SU-DHL-6 (cell line): ENCODE measurements around the gene LEF1.
"Not testable (repeated sequence)": the region's sequence is repeated elsewhere in the genome, so short reads cannot be mapped to it uniquely, and the experiment has no call there.

ENCODE experiments used
- H2AFZ ChIP-seq: fragments of 200-600 bp; sonication (generic); 2 replicates; pipeline ENCODE4 v1.6.1; 2014; ENCODE audit warnings: low read depth, mild to moderate bottlenecking, moderate library complexity, mixed read lengths, antibody characterized with exemption, low read length; ENCODE audit not compliant: severe bottlenecking
- H3F3A ChIP-seq: fragments of 200-600 bp; shearing (Covaris generic); 2 replicates; pipeline ENCODE4 v1.6.0; 2016; ENCODE audit warnings: antibody characterized with exemption, mild to moderate bottlenecking; ENCODE audit not compliant: insufficient read depth
- H3K27ac ChIP-seq: fragments of 200-600 bp; sonication (generic); 2 replicates; pipeline ENCODE4 v1.5.1; 2016; ENCODE audit warnings: low read depth, mild to moderate bottlenecking, low read length, moderate library complexity, mixed read lengths
- H3K27me3 ChIP-seq: fragments of 200-600 bp; sonication (generic), shearing (Covaris generic); 2 replicates; pipeline ENCODE4 v1.6.0; 2014; ENCODE audit warnings: mild to moderate bottlenecking, low read length
- H3K36me3 ChIP-seq: fragments of 200-600 bp; sonication (generic); 2 replicates; pipeline ENCODE4 v1.6.1; 2014; ENCODE audit warnings: mild to moderate bottlenecking, low read length, mixed read lengths
- H3K4me2 ChIP-seq: fragments of 300-600, 200-600 bp; shearing (Covaris generic), sonication (generic); 2 replicates; pipeline ENCODE4 v1.6.0; 2014; ENCODE audit warnings: low read length, low read depth, mild to moderate bottlenecking; ENCODE audit not compliant: poor library complexity, severe bottlenecking
- H3K4me3 ChIP-seq: fragments of 200-600 bp; sonication (generic); 2 replicates; pipeline ENCODE4 v1.5.1; 2014; ENCODE audit warnings: antibody characterized with exemption, low read length, mild to moderate bottlenecking, mixed read lengths; ENCODE audit not compliant: insufficient read depth, poor library complexity, severe bottlenecking
- H3K79me2 ChIP-seq: fragments of 200-600 bp; sonication (generic); 2 replicates; pipeline ENCODE4 v1.6.1; 2014; ENCODE audit warnings: mild to moderate bottlenecking, low read length, moderate library complexity; ENCODE audit not compliant: insufficient read depth
- H3K9ac ChIP-seq: fragments of 200-600 bp; sonication (generic); 2 replicates; pipeline ENCODE4 v1.7.0; 2014; ENCODE audit warnings: mild to moderate bottlenecking, low read length
- H3K9me2 ChIP-seq: fragments of 200-600 bp; sonication (generic); replicated peaks from 2 replicates; pipeline ENCODE4 v1.6.1; 2014; ENCODE audit warnings: low read length; ENCODE audit not compliant: insufficient read depth
- H3K9me3 ChIP-seq: fragments of 200-600 bp; sonication (generic); 2 replicates; pipeline ENCODE4 v1.6.1; 2014; ENCODE audit warnings: low read length, mixed read lengths; ENCODE audit not compliant: insufficient read depth
- H4K20me1 ChIP-seq: fragments of 200-600 bp; sonication (generic); 2 replicates; pipeline ENCODE4 v1.6.1; 2014; ENCODE audit warnings: low read depth, mild to moderate bottlenecking, antibody characterized with exemption, low read length, moderate library complexity, mixed read lengths
- EZH2phosphoT487 ChIP-seq: fragments of 200-600 bp; sonication (generic), shearing (Covaris generic); conservative IDR thresholded peaks from 2 replicates; pipeline ENCODE4 v1.6.1; 2018; ENCODE audit warnings: mild to moderate bottlenecking, antibody characterized with exemption, low read length, moderate library complexity, mixed read lengths
- TF ChIP-seq, protein P1 (sequence below): fragments of 200-600 bp; sonication (generic); IDR thresholded peaks from one replicate; pipeline ENCODE4 v1.5.1; 2017; ENCODE audit warnings: antibody characterized with exemption, mild to moderate bottlenecking, low read length, moderate library complexity; ENCODE audit not compliant: insufficient read depth, poor library complexity, severe bottlenecking

The LEF1 gene

DNA sequence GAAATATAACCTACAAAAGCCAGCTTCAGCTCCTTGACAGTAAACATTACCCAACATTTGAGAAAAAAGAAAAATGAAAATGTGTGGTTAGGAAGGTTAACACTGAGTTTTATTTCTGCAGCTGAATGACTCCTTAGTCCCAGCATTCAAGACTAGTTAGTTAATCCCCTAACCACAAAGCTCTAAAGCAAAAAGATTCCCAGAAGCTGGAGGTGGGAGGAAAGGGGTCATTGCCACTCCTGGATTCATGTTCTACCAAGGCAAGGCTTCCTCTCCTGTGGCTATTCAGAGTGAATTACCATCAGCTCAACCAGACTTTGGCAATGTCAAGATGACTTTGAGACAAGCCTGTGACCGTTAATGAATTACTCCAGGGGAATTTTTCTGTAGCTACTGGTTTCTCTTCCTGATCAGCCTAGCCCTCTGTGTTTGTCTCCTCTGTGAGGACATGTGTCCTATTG, 115.5 kb downstream of the LEF1 start:
- no peaks in the 10 kb centered on the region for H3K36me3 ChIP-seq
- TF ChIP-seq, protein P1, sequence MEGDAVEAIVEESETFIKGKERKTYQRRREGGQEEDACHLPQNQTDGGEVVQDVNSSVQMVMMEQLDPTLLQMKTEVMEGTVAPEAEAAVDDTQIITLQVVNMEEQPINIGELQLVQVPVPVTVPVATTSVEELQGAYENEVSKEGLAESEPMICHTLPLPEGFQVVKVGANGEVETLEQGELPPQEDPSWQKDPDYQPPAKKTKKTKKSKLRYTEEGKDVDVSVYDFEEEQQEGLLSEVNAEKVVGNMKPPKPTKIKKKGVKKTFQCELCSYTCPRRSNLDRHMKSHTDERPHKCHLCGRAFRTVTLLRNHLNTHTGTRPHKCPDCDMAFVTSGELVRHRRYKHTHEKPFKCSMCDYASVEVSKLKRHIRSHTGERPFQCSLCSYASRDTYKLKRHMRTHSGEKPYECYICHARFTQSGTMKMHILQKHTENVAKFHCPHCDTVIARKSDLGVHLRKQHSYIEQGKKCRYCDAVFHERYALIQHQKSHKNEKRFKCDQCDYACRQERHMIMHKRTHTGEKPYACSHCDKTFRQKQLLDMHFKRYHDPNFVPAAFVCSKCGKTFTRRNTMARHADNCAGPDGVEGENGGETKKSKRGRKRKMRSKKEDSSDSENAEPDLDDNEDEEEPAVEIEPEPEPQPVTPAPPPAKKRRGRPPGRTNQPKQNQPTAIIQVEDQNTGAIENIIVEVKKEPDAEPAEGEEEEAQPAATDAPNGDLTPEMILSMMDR, result no peak
- no peak for TF ChIP-seq EZH2phosphoT487
- no peaks in the 10 kb centered on the region for H3K9me2 ChIP-seq
- H4K20me1 ChIP-seq, result no peaks in the 10 kb centered on the region
- no peaks in the 10 kb centered on the region for H3K9me3 ChIP-seq
- no peaks in the 10 kb centered on the region for H3K79me2 ChIP-seq
- H3K27me3 ChIP-seq, result no peaks in the 10 kb centered on the region
- no peak overlapping the region for H3K4me2 ChIP-seq
- no peak overlapping the region for H3K27ac ChIP-seq
- H2AFZ ChIP-seq, result no peak overlapping the region
- H3F3A ChIP-seq, result no peaks in the 10 kb centered on the region
- no peak overlapping the region for H3K9ac ChIP-seq
- no peak overlapping the region for H3K4me3 ChIP-seq

DNA sequence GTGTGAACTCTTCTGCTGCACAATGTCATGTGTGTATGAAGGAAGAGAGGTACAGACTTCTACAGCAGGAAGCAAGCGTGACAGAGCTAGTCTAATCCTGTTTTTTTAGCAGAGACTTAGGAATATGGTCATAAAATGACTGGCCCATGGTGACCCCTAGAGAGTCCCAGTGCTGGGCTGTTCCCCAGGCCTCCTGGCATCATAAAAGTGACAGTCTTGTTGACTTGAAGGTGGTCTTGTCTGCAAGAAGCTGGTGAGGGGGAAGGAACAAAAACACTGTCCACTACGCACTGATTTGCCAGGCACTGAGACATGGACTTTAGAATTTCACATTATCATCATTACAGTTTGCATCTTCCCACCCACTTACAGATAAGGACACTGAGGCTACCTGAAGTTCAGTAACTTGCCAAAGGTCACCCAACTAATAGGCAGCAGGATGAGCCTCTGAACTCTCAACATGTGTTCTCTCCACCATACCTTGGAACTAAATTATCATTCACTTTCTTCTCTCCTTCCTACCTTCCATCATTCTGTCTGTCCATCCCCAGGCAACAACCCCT, 116.1 kb downstream of the LEF1 start:
- Histone ChIP-seq H2AFZ (no peak overlapping the region), H3K27ac (no peak overlapping the region), H3K27me3 (no peaks in the 10 kb centered on the region), H3K79me2 (no peaks in the 10 kb centered on the region), H3K9me3 (no peaks in the 10 kb centered on the region), H3K4me3 (no peak overlapping the region), H3F3A (no peaks in the 10 kb centered on the region), H3K4me2 (no peak overlapping the region), H4K20me1 (no peaks in the 10 kb centered on the region), H3K9me2 (no peaks in the 10 kb centered on the region), H3K36me3 (no peaks in the 10 kb centered on the region), H3K9ac (no peak overlapping the region)
- TF ChIP-seq EZH2phosphoT487, result no peak
- TF ChIP-seq, protein P1, result no peak

DNA sequence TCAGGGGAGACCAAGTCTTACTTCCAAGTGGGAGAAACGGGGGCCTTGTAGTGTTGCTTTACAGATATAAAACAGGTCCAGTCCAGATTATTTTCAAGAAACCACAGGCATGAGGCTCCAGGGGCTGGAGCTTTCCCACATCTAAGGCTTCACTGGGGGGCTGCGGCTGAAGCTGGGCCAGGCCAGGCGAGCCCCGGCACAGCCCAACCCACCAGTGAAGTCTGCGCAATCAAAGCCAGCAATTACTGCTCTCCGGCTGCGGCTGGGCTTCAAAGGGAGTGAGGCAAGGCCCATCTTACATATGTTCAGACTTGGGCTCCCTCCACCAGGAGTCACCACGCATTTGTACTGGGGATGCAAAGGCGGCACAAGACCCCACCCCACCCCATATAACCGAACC, 117.4 kb downstream of the LEF1 start:
- H3K4me3 ChIP-seq, result no peak overlapping the region
- no peaks in the 10 kb centered on the region for H3K9me3 ChIP-seq
- H3K27me3 ChIP-seq, result no peaks in the 10 kb centered on the region
- no peak overlapping the region for H3K9ac ChIP-seq
- H4K20me1 ChIP-seq, result no peaks in the 10 kb centered on the region
- peaks cover 3% of the 10 kb centered on the region; the same call in 1 of the 2 replicates for H3K36me3 ChIP-seq
- H3K79me2 ChIP-seq, result no peaks in the 10 kb centered on the region
- TF ChIP-seq EZH2phosphoT487, result no peak
- TF ChIP-seq, protein P1, result no peak
- H2AFZ ChIP-seq, result no peak overlapping the region
- no peak overlapping the region for H3K4me2 ChIP-seq
- H3F3A ChIP-seq, result no peaks in the 10 kb centered on the region
- H3K9me2 ChIP-seq, result no peaks in the 10 kb centered on the region
- H3K27ac ChIP-seq, result no peak overlapping the region

DNA sequence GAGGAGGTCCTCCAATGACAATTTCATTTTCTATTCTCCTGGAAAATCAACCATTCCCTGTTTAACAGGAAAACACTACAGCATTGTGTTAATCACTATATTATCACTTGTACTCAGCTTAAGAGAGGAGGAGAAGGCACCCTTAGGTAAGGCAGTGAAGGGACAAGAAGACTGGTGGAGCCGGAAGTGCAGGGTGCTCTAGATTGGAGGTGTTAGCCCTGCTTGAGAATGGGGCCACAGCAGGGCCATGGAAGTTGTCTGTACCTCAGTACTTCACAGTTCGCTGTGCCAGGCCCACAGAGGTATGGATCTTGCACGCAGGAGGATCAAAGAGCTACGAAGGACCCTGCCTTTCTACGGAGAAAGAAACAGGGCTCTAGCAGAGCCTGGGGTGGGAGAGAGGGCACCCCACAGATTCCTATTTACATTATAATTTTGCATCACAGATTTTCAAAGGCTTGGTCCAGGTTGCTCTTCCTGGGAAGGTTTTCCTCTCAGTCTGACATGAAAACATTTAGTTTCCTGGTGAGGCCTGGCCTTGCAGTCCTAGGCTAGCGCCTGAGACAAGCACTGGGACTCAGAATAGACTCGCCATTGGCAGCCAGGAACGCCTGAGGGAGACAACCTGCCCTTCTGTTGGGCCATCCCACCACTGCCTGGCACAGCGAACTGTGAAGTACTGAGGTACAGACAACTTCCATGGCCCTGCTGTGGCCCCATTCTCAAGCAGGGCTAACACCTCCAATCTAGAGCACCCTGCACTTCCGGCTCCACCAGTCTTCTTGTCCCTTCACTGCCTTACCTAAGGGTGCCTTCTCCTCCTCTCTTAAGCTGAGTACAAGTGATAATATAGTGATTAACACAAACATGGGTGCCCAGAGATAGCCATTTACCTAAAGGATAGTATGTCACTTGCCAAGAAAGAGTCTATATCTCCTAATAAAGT, 118.3 kb downstream of the LEF1 start:
- H3K4me3 ChIP-seq, H4K20me1 ChIP-seq, H3K79me2 ChIP-seq, H3K27ac ChIP-seq, H3K36me3 ChIP-seq, H3F3A ChIP-seq, H2AFZ ChIP-seq, H3K4me2 ChIP-seq, H3K9me2 ChIP-seq, H3K27me3 ChIP-seq, H3K9me3 ChIP-seq, H3K9ac ChIP-seq: not testable (repeated sequence)
